Endodermal cell (in vitro differentiated cells): ENCODE data around the gene PSMG4. TPM values are rescaled to one million over a fixed set of nuclear protein-coding genes. Genes with fewer than 3 reads are reported as not detected.

ENCODE experiments used
- DNase-seq: peaks from one replicate; pipeline ENCODE4 v3.0.0-alpha.2; 2017
- H3K27ac ChIP-seq: 2 replicates; pipeline ENCODE4 v1.5.1; 2013; ENCODE audit warnings: mild to moderate bottlenecking, low read depth, low read length, moderate library complexity
- H3K27me3 ChIP-seq: 2 replicates; pipeline ENCODE4 v1.6.1; 2013; ENCODE audit warnings: mild to moderate bottlenecking, low read length, moderate library complexity; ENCODE audit not compliant: insufficient read depth, control insufficient read depth, poor library complexity, severe bottlenecking
- H3K36me3 ChIP-seq: 2 replicates; pipeline ENCODE4 v1.7.0; 2013; ENCODE audit warnings: mild to moderate bottlenecking, low read length, moderate library complexity; ENCODE audit not compliant: control insufficient read depth, insufficient read depth
- H3K4me1 ChIP-seq: one replicate; pipeline ENCODE4 v1.7.0; 2013; ENCODE audit warnings: low read length; ENCODE audit not compliant: control insufficient read depth, insufficient read depth
- H3K4me3 ChIP-seq: 2 replicates; pipeline ENCODE4 v1.5.1; 2013; ENCODE audit warnings: mild to moderate bottlenecking, low read length, moderate library complexity
- H3K9ac ChIP-seq: 2 replicates; pipeline ENCODE4 v1.6.1; 2013; ENCODE audit warnings: mild to moderate bottlenecking, low read length, moderate library complexity; ENCODE audit not compliant: poor library complexity, severe bottlenecking; ENCODE audit errors: extremely low read depth
- H3K9me3 ChIP-seq: 2 replicates; pipeline ENCODE4 v1.6.1; 2013; ENCODE audit warnings: mild to moderate bottlenecking, low read length, moderate library complexity; ENCODE audit not compliant: control insufficient read depth
- H3K27ac Mint-ChIP-seq: 2 replicates; pipeline ENCODE4 v1.8.0; 2020; ENCODE audit warnings: mixed read lengths
- H3K27me3 Mint-ChIP-seq: 2 replicates; pipeline ENCODE4 v1.8.0; 2021; ENCODE audit warnings: mild to moderate bottlenecking, mixed read lengths; ENCODE audit not compliant: insufficient read depth
- H3K36me3 Mint-ChIP-seq: 2 replicates; pipeline ENCODE4 v1.8.0; 2020; ENCODE audit warnings: low read depth, mixed read lengths
- H3K4me1 Mint-ChIP-seq: 2 replicates; pipeline ENCODE4 v1.8.0; 2020; ENCODE audit warnings: mixed read lengths
- H3K4me3 Mint-ChIP-seq: 2 replicates; pipeline ENCODE4 v1.8.0; 2020; ENCODE audit warnings: mild to moderate bottlenecking, moderate library complexity, mixed read lengths
- H3K9me3 Mint-ChIP-seq: 2 replicates; pipeline ENCODE4 v1.8.0; 2020; ENCODE audit warnings: mild to moderate bottlenecking, mixed read lengths
- CTCF ChIP-seq: fragments of 200-600 bp; sonication (generic); conservative IDR thresholded peaks from 2 replicates; pipeline ENCODE4 v1.5.0; 2021; ENCODE audit warnings: antibody characterized with exemption, mild to moderate bottlenecking
- WGBS, 2 experiments: methylation state at CpG; one replicate each; pipeline versions ENCODE4 v1.1.5 to v1.1.7; 2013; ENCODE audit warnings: missing lambda C conversion rate in 2 of 2, mixed read lengths in 1 of 2; ENCODE audit not compliant: insufficient coverage in 1 of 2, insufficient read length in 1 of 2; 5-methylcytosine and 5-hydroxymethylcytosine counted together
- total RNA-seq, 2 donors: library from RNA; stranded (reverse); fragmentation: NEBNext Ultra II Directional in 1 of 2; extraction: Animal tissue kit (Norgen Biotek cat#: 25700) in 1 of 2; gene quantifications; 2 replicates in 1 of 2; 3 replicates in 1 of 2; pipeline ENCODE4 v1.2.1, GENCODE V29; 2021

Gene PSMG4
- total RNA-seq, 2 donors from 2014 or later: 16.0 to 21.5 TPM

GRCh38 chr6:3299221-3299620, 40.5 kb downstream of the PSMG4 start:
- TF ChIP-seq CTCF: no peak
- Mint-ChIP-seq H3K9me3 (peaks cover 6% of the 10 kb centered on the region), H3K36me3 (no peaks in the 10 kb centered on the region), H3K4me1 (peaks cover 10% of the 10 kb centered on the region), H3K27me3 (no peaks in the 10 kb centered on the region), H3K4me3 (no peak overlapping the region), H3K27ac (no peak overlapping the region)
- no peaks in the 10 kb centered on the region for H3K4me1 ChIP-seq
- H3K4me3 ChIP-seq: no peak overlapping the region
- 92 to 94% methylated on average over 4 to 9 of the region's 10 CpGs for WGBS, 2 experiments
- no peak overlapping the region for H3K27ac ChIP-seq
- H3K36me3 ChIP-seq: no peaks in the 10 kb centered on the region
- H3K9me3 ChIP-seq: no peaks in the 10 kb centered on the region
- DNase-seq: peak; percentile 22
- H3K27me3 ChIP-seq: no peaks in the 10 kb centered on the region
- H3K9ac ChIP-seq: no peak overlapping the region

- Histone ChIP-seq H3K9me3 (no peaks in the 10 kb centered on the region), H3K4me1 (no peaks in the 10 kb centered on the region), H3K36me3 (no peaks in the 10 kb centered on the region), H3K27ac (no peak overlapping the region), H3K27me3 (no peaks in the 10 kb centered on the region), H3K4me3 (no peak overlapping the region), H3K9ac (no peak overlapping the region)
- H3K4me1 Mint-ChIP-seq: no peaks in the 10 kb centered on the region
- peaks cover 10% of the 10 kb centered on the region for H3K9me3 Mint-ChIP-seq
- no peaks in the 10 kb centered on the region for H3K27me3 Mint-ChIP-seq
- no peak for TF ChIP-seq CTCF
- DNase-seq: no peak
- peaks cover 11% of the 10 kb centered on the region for H3K36me3 Mint-ChIP-seq
- WGBS, 2 experiments: 95% methylated on average over 8 of the region's 8 CpGs
- H3K27ac Mint-ChIP-seq: no peak overlapping the region
- H3K4me3 Mint-ChIP-seq: no peak overlapping the region
Observed at GRCh38 chr6:3301506-3301905, 42.8 kb downstream of the PSMG4 start.

GRCh38 chr6:3303795-3304411, 45.2 kb downstream of the PSMG4 start:
- Mint-ChIP-seq H3K4me1 (no peaks in the 10 kb centered on the region), H3K27me3 (no peaks in the 10 kb centered on the region), H3K4me3 (no peak overlapping the region), H3K36me3 (peaks cover 11% of the 10 kb centered on the region), H3K27ac (no peak overlapping the region), H3K9me3 (peaks cover 10% of the 10 kb centered on the region)
- H3K9me3 ChIP-seq: no peaks in the 10 kb centered on the region
- H3K36me3 ChIP-seq: no peaks in the 10 kb centered on the region
- H3K27me3 ChIP-seq: no peaks in the 10 kb centered on the region
- H3K4me3 ChIP-seq: no peak overlapping the region
- no peak overlapping the region for H3K9ac ChIP-seq
- H3K27ac ChIP-seq: no peak overlapping the region
- no peak for TF ChIP-seq CTCF
- DNase-seq: no peak
- 89 to 100% methylated on average over 1 of the region's 3 CpGs for WGBS, 2 experiments
- no peaks in the 10 kb centered on the region for H3K4me1 ChIP-seq
